Mammary epithelial cell (primary cell): ENCODE results near the gene CNIH3.

Experiments used
- CTCF ChIP-seq, 2 donors: IDR thresholded peaks in 1 of 2; conservative IDR thresholded peaks in 1 of 2; 2 replicates each; pipeline ENCODE4 v1.5.1; 2011 to 2012; ENCODE audit warnings: inconsistent platforms in 2 of 2, low read length in 2 of 2, mild to moderate bottlenecking in 2 of 2, control low read depth in 1 of 2, low read depth in 1 of 2; ENCODE audit not compliant: insufficient read depth in 1 of 2; ENCODE audit errors: extremely low read depth in 1 of 2
- EZH2 ChIP-seq: IDR thresholded peaks from 2 replicates; pipeline ENCODE4 v1.6.1; 2012; ENCODE audit warnings: low read length, inconsistent platforms, borderline replicate concordance

GRCh38 chr1:224696021-224696420 lies 79.9 kb downstream of the CNIH3 start:
- no peak for TF ChIP-seq CTCF (conservative IDR thresholded peaks at IDR 0.05 in 1 of 2, IDR thresholded peaks at IDR 0.05 in 1 of 2; ENCODE audit: extremely low read depth in 1 of 2, insufficient read depth in 1 of 2, low read depth in 1 of 2, low read length in 2 of 2)
- TF ChIP-seq EZH2 = no peak
